Right lung (tissue), 5 donors: ENCODE results near the gene SLC22A23. TPM values are rescaled to one million over a fixed set of nuclear protein-coding genes. Genes with fewer than 3 reads are reported as not detected.

ENCODE experiments used
- DNase-seq, 2 donors: peaks; one replicate each; pipeline ENCODE4 v3.0.0-alpha.2; 2013
- polyA plus RNA-seq, 5 donors: library from polyadenylated mRNA; unstranded; fragments of 120-200 nt; gene quantifications; one replicate each; pipeline versions ENCODE4 v1.2.1 to v1.2.3, GENCODE V29; 2013; ENCODE audit warnings: inconsistent platforms in 1 of 5, low replicate concordance in 1 of 5; ENCODE audit not compliant: insufficient read length in 5 of 5, insufficient read depth in 1 of 5

The SLC22A23 gene
- polyA plus RNA-seq, 5 donors = 16.2 to 24.7 (median 18.1) TPM

DNA sequence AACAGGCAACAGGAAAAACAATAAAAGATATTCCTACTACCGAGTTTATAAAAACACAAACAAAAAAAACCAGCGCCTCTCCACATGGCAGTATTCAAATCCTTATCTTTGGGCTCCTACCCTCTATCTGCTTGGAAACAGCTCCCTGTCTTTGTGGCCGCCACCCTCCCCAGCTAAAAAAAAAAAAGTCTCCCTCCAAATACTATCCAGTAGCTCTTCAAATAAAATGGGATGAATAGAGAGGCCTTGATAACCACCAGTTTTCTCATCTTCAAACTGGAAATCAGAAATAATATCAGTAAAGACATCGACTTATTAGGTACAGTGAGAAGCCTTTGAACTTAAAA, 101.9 kb downstream of the SLC22A23 start:
- DNase-seq = no peak

DNA sequence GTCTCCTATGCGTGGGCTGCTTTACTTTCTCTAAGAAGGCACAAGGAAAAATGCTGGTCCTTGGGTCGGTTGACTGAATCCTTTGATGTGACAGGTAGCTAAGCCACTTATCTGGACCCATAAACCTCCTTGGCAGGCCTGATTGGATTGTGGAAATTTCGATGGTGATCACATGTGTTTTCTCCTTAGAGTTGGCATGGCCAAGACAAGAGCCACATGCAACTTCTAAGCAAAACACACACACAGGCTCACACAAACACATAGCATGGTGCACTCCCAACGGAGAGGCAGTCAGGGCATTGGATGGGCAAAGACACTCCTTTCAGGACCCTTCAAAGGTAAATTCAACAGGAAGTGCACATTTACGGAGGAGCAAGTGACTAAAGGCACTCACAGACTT, 102.9 kb downstream of the SLC22A23 start:
- no peak for DNase-seq

DNA sequence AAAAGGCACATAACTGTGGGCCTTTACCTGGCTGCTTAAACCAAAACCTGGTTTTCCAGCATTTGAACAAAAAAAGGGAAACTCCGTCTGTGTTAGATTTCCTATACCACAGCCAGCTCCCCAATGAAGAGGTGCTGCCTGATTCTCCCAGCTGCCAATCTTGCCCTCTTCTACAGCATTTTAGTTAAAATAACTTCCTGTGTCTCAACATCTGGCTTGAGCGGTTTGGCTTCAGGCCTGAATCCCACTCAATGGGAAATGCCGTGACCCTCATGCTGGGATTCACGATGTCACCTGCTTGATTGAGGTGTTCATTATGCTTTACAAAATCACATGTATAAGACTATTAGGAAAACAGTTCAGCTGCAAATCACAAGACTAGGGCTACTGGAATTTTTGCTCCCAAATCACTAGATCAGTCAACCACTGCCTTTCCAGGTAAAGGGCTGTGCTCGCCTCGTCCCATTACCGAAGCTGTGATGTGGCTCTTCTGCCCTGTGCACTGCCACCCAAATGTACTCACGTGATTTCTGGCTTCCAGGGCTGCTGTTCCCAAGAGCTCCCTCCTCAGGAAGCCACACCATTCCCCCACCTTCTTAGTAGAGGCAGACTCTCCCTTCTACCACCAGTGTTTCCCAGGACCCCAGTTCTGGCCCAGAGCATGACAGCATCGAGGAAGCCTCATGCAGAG, 103.5 kb downstream of the SLC22A23 start:
- no peak for DNase-seq

DNA sequence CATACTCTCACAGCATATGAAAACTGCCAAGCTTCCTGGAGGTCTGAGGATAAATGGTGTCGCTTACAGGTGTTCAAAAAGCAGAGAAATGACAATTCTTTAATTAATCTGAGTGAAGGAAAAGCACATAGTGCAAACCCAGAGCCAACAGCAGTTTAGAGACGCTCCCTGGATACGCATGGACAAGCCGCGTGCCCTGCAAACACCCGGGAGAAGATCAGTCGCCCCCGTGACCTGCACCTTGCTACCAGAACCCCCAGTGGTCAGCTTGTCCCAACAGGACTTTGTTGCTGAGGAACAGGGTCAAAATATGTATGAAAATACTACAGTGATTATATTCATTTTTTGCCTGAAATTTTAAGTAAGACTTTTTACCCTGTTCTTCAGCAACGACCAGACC, 104.2 kb downstream of the SLC22A23 start:
- no peak for DNase-seq

DNA sequence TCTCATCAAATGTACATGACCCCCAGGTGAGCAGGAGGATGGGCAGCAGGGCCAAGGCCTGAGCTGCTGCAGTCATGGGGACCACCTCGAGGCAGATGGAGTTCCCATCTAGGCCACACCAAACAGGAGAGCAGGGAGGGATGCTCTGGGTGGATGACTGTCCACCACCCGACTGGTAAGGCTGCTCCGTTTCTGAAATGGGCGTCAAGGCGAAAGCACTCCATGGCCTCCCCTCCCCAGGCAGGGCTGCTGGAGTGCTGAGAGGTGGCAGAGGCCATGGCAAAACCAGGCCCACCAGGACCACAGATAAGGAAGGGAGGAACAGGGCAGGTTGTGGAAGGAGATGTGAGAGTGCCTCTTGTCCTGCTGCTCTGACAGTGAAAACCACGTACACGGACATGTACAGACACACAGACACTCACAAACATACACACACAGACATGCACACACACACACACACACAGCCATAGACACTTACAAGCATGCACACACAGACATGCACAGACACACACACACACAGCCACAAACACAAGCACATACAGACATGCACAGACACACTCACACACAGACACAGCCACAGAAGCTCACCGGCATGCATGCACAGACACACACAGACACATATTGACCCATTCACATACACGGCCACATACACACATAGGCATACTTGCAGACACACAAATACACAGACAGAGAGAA, 104.9 kb downstream of the SLC22A23 start:
- no peak for DNase-seq

DNA sequence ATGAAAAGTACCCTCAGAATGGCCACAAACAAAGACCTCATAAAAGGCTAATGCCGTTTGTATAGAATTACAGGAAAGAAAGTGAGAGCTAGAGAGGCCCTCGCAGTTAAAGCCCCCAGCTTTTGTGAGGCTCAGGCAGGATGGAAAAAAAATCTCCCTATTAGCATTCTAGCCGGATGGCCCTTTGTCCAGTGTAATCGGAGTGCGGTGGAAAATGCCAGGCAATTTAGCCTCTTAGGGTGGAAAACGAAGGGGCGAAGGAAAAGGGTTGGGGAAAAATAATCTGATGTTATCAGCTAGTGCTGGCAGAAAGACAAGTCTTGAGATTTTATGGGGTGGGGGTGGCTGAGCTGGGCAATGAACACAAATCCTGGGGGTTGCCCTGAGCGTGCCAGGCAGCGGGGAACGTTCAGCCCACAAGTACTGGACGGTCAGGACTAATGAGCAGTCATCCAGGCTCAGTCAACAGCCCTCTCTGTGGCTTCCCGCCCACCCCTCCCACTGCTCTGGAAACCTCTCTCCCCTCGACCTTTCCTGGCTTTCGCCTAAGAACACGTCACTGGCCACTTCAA, 105.7 kb downstream of the SLC22A23 start:
- no peak for DNase-seq

DNA sequence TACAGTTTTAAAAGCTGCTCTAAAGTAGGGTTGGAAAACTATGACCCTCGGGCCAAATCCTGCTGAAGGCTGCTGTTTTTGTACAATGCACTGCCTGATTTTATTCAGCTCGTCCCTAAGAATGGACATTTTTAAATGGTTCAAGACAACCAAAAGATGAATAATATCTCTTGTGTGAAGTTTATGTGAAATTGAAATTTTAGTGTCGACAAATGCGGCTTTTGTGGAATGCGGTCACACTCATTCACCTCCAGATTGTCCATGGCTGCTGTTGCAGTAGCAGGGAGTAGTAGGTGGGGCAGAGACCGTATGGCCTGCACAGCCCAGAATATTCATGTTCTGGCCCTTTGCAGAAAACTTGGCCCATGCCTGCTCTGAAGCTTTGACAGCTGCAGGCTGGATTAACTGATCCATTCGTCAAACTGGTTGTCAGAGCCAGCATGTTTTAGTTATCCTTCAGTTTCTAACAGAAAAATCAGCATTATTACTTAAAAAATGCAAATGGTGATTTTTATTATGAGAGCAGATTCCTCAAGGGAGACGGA, 106.5 kb downstream of the SLC22A23 start:
- no peak for DNase-seq

DNA sequence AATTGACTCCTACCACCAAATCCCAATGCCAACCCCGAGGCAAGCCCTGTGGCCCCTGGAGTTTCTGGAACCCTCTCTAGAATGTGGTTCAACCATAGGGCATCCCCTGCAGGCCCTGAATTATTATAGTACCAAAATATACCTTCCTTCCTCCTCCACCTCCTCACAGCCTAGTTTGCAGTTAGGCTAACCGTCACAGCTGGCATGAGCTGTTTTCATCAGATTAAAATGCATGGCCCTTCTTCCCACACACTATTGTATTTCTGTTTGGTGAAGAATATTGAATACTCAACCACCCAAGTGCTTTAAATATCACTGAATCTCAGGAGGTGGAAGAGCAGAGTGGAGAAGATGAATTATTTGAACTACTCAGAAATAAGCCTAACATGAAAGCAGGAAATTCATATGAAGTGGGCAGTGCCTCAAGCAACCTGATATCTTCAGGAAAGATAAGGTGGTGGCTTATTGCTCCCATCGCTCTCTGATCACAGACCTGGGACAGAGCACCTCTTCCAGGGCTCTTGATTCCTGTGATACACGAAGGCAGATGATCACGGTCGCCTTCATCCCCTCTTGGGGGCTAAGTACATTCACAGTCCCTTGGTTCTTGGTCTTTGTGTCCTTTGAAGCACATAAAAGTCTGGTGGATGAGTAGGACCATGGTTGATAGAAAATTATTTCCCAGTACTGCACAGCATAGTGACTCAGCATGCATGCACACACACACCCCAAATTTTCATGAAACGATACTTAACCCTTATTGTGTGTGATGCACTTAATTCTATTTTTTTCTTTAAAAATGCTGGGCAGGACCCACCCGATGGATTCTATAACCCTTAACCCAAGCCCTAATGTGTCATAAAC, 107.2 kb downstream of the SLC22A23 start:
- no peak for DNase-seq

DNA sequence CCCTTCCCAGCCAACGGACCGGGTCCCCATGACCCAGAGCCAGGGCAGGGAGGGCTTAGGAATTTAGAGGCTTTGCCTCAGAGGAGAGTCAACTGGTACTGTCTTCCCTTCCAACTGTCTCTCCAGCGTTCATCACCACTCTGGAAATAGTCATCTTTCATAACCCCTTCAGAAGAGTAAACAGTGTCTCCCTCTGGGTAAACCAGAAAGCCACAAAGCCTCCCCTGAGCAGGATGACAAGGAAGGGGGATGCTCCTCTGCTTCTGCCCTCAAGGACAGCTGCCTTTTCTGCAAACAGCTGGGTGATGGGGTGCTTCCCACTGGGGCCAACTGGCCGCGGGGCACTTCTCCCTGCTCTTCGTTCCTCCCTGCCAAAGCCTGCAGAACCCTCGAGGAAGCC, 108.0 kb downstream of the SLC22A23 start:
- DNase-seq = no peak

DNA sequence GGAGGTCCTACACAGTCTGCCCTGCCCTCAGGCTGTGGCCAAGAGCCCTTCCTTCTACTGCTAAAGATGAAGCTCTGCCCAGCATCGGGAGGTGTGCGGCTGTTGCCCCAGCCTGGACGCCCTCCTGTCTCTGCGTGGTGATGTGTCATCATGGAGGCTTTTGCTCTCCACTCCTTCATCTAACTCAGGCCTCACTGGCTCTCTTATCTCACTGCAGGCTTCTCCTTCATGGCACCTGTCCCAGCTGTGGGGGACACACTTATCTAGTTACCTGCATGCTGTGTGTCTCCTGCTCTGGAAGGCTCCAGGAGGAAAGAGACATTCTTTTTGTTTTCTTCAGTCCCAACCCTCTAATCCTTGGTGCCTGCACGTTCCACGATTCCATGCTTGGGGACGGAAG, 109.0 kb downstream of the SLC22A23 start:
- no peak for DNase-seq

DNA sequence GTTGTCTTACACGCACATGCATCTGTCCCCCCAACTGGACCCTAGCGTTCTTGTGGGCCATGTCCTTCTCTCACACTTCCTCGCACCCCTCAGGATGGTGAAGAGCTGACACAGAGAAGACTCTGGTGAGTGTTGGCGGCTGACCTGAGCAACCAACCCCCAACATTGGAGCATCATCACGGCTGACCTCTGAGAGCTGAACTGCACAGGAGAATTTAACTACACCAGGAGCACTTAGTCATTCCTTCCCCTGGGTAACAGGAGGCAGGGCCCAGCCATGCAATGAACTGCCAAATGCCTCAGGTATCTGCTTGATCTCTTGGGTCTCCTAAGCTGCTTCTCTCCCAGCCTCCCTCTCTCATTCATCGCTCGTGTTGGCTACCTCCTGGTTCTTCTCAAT, 109.6 kb downstream of the SLC22A23 start:
- DNase-seq = no peak

DNA sequence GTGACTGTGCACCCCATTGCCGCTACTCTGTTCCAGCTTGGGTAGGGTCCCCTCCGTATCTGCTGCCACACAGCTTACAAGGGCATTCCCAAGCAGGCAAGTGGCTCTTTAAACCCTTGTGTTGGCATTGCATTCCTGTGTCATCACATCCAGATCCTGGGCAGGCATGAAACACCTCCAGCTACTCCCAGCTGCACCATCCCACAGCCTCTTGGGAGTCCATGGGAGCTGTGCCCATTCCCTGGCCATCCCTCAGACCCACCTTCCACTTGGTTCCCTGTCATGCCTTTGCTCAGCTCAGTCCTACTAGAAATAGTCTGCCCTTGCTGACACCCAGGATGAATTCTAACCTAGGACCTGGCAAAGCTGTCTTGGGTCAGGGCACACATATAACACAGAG, 110.4 kb downstream of the SLC22A23 start:
- no peak for DNase-seq

DNA sequence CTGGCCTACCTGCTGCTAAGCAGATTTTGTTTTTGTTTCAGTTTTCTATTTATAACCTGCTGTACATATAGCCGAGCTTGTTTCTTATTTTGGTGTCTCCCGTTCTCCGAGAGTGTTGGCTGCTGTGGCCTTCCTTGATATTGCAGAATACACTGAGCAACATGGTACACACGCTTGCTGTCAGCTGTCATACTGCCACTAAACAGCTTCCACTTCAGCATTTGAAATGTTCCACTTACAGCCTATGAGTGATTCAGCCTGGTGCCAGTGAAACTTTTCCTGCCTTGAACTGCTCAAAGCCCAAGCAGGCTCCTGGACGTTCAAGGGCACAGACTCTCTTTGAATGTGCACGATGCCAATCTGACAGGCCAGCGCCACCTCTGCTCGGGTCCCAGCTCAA, 111.0 kb downstream of the SLC22A23 start:
- no peak for DNase-seq

DNA sequence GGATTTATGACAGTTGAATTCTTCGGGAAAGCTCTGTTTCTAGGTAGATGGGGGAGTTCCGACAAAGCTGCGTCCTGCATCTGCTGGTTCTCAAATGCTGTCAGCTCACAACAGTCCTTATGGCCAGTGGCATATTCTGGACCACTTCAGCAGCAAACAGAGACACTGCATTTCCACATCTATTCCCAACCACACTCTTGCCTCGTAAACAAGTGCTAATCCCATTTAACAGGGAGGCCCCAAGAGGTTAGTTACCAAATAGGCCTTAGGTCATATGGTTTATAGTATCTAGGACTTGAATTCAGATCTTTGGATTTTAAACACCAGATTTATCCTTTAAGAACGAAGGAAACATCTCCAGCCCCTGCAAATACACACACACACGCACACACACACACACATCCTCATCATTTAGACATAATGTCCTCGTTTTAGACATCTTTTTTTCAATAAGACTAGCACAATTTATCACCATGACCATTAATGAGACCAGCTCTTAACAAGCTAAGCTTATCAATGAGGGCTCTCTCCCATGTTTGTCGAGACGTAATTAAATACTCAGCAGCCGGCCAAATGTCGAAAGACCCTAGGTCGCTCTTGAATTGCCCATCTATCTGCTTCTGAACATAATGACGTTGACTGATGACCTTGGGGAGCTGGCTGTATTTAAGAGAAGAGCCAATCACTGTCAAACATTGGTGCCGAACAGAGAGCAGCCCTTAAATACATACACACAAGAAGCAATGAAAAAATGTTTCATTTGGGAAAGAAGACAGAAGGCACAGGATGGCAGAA, 113.6 kb downstream of the SLC22A23 start:
- no peak for DNase-seq

DNA sequence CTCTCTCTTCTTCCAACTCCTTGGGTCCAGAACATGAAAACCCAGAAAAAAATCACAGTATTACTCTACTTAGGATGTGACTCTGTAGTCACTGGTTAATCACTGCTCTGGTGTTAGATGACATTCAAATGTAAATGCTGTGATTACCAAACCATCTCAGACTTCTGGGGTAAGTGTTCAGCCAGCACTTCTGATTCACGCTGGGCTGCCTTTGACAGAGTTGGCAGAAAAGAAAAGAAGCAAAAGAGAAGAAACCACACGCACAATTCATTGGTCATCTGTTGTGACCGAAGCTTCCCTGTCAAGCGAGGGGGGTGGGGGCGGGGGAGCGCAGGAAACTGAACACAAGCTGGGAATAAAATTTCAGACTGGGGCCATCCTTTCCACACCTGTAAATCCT, 115.4 kb downstream of the SLC22A23 start:
- DNase-seq = no peak

DNA sequence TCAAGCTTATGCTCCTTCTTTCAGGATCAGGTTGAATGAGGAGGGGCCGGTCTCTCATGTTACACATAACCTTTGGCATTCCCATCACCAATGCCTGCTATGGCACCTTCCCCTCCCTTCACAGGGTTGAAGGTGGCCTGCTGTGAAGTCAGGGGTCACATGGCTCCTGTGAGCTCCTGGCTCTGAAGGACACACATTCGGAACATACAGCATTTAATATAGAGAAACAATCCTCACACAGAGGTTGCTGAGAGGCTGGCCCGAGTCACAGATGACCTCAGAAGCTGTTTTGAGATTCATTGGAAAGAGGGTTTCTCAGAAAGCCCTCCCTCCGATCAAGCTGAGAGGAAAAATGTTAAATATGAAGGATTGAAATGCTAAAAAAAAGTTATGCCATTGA, 116.0 kb downstream of the SLC22A23 start:
- DNase-seq = no peak

DNA sequence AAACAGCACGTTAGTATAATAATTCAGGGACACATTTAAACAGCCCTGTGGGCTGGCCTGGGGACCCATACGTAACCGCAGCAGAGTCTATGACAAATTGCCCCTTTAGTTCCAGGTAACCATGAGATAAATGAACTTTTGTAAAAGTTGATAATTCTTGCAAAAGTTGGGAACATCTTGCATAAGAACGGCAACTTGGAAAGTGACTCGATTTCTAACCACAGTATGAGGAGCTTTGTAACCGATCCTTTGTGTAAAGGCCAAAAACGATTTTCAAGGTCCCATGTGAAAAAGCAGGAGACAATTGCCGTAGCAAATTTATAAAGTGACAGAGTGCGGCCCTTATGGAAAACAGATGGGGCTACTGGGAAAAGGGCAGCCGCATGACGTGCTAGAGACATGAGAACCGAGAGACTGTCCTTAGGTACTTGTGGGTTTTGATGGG, 116.5 kb downstream of the SLC22A23 start:
- DNase-seq = no peak

DNA sequence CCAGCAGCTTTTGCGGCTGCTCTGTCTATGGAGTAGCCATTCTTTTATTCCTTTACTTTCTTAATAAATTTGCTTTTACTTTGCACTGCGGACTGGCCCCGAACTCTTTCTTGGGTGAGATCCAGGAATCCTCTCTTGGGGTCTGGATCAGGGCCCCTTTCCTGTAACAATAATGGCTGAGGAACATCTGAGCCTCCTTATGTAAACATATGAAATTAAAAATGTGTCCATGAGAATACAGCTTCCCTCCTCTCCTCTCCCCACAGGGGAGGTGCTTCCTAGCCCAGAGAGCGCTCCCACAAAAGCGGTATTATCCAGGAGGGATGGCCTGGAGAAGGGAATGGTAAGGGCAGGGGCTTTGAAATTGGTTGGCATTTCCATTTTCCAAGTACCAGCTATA, 117.0 kb downstream of the SLC22A23 start:
- no peak for DNase-seq

DNA sequence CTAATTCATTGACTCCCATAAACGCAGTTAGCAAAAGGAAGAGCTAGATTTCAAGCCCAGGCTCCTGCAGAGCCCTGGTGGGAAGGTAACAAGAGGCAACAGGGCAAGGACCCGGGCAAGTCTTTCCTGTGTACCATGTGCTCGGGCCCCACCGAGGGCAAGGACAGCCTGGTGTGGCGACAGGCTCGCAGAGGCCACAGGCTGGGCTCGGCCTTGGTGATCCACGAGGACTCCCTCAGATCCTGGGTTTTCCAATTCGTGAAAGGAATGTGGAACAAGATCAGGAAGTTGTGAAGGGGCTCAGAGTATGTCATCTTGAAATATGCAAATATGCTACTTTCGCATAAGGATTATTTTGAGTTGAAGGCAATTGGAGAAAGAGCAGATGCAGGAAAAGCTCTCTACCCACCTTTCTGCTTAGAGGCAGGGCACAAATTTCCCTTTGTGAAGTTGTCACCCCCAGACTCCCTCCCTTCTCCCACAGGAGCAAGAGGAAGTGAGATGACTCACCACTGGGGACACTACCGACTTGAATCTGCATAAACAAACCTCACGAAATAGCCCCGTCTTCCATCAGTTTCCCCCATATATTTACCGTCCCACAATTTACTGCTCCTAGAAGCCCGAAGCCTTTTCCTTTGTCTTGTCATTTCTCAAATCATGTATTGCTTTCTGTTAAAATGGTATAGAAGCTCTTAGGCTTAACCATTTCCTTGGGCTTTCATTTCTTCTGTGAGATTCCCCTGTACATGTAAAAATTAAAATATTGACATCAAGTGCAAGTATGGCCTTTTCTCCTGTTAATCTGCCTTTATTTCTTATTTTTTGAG, 119.1 kb downstream of the SLC22A23 start:
- no peak for DNase-seq

DNA sequence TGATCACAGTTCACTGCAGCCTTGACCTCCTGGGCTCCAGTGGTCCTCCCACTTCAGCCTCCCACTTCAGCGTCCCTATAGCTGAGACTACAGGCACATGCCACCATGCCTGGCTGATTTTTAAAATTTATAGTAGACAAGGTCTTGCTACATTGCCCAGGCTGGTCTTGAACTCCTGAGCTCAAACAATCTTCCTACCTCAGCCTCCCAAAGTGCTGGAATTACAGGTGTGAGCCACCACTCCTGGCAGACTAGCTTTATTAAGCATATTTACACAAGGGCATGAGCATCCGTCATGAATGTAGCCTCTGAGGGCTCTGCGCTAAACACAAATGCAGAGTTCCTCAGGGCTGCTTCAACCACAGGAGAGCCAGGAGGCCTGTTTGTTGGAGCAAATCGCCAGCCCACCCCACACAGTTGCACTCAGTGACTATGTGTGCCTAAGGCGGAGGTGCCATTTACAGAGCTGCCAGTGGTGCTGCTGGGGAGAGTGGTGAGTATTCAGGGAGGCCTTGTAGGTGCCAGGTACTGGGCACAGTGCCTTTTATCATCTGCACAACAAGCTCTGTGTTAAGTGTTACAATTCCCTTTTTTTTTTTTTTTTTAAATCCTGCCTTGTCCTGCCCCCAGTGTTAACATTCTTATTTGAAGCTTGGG, 119.9 kb downstream of the SLC22A23 start:
- no peak for DNase-seq
